Liver (tissue), 9 donors: ENCODE measurements around the gene SHROOM2. TPM values are rescaled to one million over a fixed set of nuclear protein-coding genes. Genes with fewer than 3 reads are reported as not detected.

ENCODE experiments used
- DNase-seq: peaks from one replicate; pipeline ENCODE4 v3.0.0-alpha.2; 2017; ENCODE audit warnings: low spot score
- H3K27ac ChIP-seq, 2 donors: one replicate each; pipeline ENCODE4 v1.7.0; 2013; ENCODE audit warnings: inconsistent platforms in 2 of 2, low read length in 2 of 2, control low read depth in 1 of 2, low read depth in 1 of 2, mild to moderate bottlenecking in 1 of 2
- H3K27me3 ChIP-seq, 4 donors: one replicate each; pipeline versions ENCODE4 v1.6.1 to v1.7.0; 2013; ENCODE audit warnings: low read length in 3 of 4, inconsistent platforms in 1 of 4, mild to moderate bottlenecking in 1 of 4, moderate library complexity in 1 of 4; ENCODE audit not compliant: control insufficient read depth in 4 of 4, insufficient read depth in 4 of 4
- H3K36me3 ChIP-seq, 4 donors: one replicate each; pipeline versions ENCODE4 v1.6.1 to v1.7.0; 2013; ENCODE audit warnings: low read length in 3 of 4, mild to moderate bottlenecking in 3 of 4, low read depth in 1 of 4, moderate library complexity in 1 of 4; ENCODE audit not compliant: control insufficient read depth in 4 of 4, insufficient read depth in 3 of 4
- H3K4me1 ChIP-seq, 4 donors: one replicate each; pipeline versions ENCODE4 v1.6.1 to v1.7.0; 2013; ENCODE audit warnings: low read length in 3 of 4, mild to moderate bottlenecking in 3 of 4, moderate library complexity in 1 of 4; ENCODE audit not compliant: control insufficient read depth in 4 of 4, insufficient read depth in 4 of 4
- H3K4me3 ChIP-seq, 3 donors: one replicate each; pipeline versions ENCODE4 v1.6.1 to v1.7.0; 2013; ENCODE audit warnings: low read length in 3 of 3, control low read depth in 1 of 3, low read depth in 1 of 3, mild to moderate bottlenecking in 1 of 3
- H3K9ac ChIP-seq, 2 donors: one replicate each; pipeline ENCODE4 v1.7.0; 2013; ENCODE audit warnings: low read length in 2 of 2, mild to moderate bottlenecking in 2 of 2, moderate library complexity in 2 of 2, control low read depth in 1 of 2, low read depth in 1 of 2
- H3K9me3 ChIP-seq, 4 donors: one replicate each; pipeline versions ENCODE4 v1.6.1 to v1.7.0; 2013; ENCODE audit warnings: low read length in 3 of 4; ENCODE audit not compliant: control insufficient read depth in 4 of 4
- ATF3 ChIP-seq: IDR thresholded peaks from 2 replicates; pipeline ENCODE4 v1.6.1; 2016; ENCODE audit warnings: antibody characterized with exemption
- CTCF ChIP-seq: fragments of 150-350 bp; IDR thresholded peaks from 2 replicates; pipeline ENCODE4 v1.5.1; 2017; ENCODE audit warnings: improper control_type of control experiment, low read depth, low read length; ENCODE audit not compliant: missing input control
- EGR1 ChIP-seq, 2 donors: IDR thresholded peaks; 2 replicates each; pipeline ENCODE4 v1.6.1; 2016 to 2018; ENCODE audit warnings: antibody characterized with exemption in 2 of 2, low read depth in 2 of 2
- GABPA ChIP-seq, 2 donors: IDR thresholded peaks in 1 of 2; conservative IDR thresholded peaks in 1 of 2; 2 replicates each; pipeline ENCODE4 v1.6.1; 2016; ENCODE audit warnings: antibody characterized with exemption in 2 of 2, mild to moderate bottlenecking in 1 of 2, moderate library complexity in 1 of 2
- HNF4A ChIP-seq, 2 donors: conservative IDR thresholded peaks; 2 replicates each; pipeline ENCODE4 v1.6.1; 2016; ENCODE audit warnings: antibody characterized with exemption in 2 of 2, mild to moderate bottlenecking in 2 of 2
- HNF4G ChIP-seq: IDR thresholded peaks from 2 replicates; pipeline ENCODE4 v1.6.1; 2016; ENCODE audit warnings: antibody characterized with exemption
- JUND ChIP-seq, 2 donors: IDR thresholded peaks; 2 replicates each; pipeline ENCODE4 v1.6.1; 2016; ENCODE audit warnings: antibody characterized with exemption in 2 of 2
- NR2F2 ChIP-seq: IDR thresholded peaks from 2 replicates; pipeline ENCODE4 v1.6.1; 2016; ENCODE audit warnings: antibody characterized with exemption
- RAD21 ChIP-seq, 2 donors: IDR thresholded peaks; 2 replicates each; pipeline ENCODE4 v1.6.1; 2016; ENCODE audit warnings: antibody characterized with exemption in 2 of 2, mild to moderate bottlenecking in 2 of 2
- RXRA ChIP-seq, 2 donors: IDR thresholded peaks; 2 replicates each; pipeline ENCODE4 v1.6.1; 2017 to 2018; ENCODE audit warnings: antibody characterized with exemption in 2 of 2, mild to moderate bottlenecking in 1 of 2
- TAF1 ChIP-seq: conservative IDR thresholded peaks from 2 replicates; pipeline ENCODE4 v1.6.1; 2016; ENCODE audit warnings: antibody characterized with exemption, mild to moderate bottlenecking
- YY1 ChIP-seq: IDR thresholded peaks from 2 replicates; pipeline ENCODE4 v1.6.1; 2016; ENCODE audit warnings: antibody characterized with exemption, mild to moderate bottlenecking
- ZBTB33 ChIP-seq: IDR thresholded peaks from 2 replicates; pipeline ENCODE4 v1.6.1; 2016; ENCODE audit warnings: antibody characterized with exemption
- WGBS: extraction: QIAGEN DNeasy Blood & Tissue Kit; methylation state at CpG from one replicate; pipeline ENCODE4 v1.1.7; 2013; 5-methylcytosine and 5-hydroxymethylcytosine counted together
- polyA plus RNA-seq, 2 donors: library from polyadenylated mRNA; stranded (reverse) in 1 of 2; unstranded in 1 of 2; fragments of 200-250 nt in 1 of 2; fragments of >200 nt in 1 of 2; fragmentation: Nextera tagmentation in 1 of 2; extraction: Ambion mirVana in 1 of 2; gene quantifications; one replicate each; pipeline versions ENCODE4 v1.2.1 to v1.2.3, GENCODE V29; 2013 to 2015
- total RNA-seq, 2 donors: library from RNA; depleted of rRNA; stranded (reverse); fragments of >200 nt; gene quantifications; one replicate each; pipeline ENCODE4 v1.2.3, GENCODE V29; 2014
- TF ChIP-seq, protein P1 (sequence below): IDR thresholded peaks from 2 replicates; pipeline ENCODE4 v1.6.1; 2016; ENCODE audit warnings: antibody characterized with exemption
- donor health status: healthy.
- donor health status: healthy.
- donor health status: healthy.
- donor health status: healthy.
- donor health status: healthy.

Gene SHROOM2
- total and polyA plus RNA-seq, 4 donors, result 1.1 to 5.4 (median 3.6) TPM

DNA sequence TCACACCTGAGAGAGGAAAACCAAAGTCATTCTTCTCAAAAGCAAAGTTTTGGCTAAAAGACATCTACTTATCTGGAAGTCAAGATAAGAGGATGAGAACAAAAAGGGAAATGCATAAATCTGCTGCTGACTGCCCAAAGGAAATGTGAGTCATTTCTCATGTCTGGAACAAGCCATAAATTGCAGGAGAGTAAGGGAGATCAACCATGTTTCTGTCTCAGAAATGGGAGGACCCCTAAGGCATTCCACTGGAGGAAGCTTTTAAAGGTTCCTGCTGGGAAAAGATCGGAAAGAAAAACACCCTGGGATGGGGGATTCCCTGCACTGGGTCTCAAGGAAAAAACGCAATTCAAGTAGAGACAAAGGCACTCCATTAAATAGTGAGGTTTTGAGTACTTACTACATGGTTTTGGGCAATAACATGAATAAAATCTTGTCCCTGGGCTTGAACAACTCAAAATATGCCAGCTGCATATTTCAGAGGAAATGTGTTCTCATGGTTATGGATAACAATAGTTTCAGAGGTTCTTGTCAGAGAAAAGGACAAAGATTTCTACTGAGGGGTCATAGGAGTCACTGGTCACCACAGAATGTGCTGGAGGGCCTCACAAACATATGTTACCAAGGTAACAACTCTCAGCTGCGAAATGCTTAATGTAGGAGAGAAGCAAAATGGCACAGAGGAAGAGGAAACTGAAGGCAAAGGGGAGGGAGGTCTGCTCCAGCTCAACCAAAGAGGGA is 39.9 kb upstream of the SHROOM2 start:
- Histone ChIP-seq H3K36me3 (no peaks in the 10 kb centered on the region), H3K27me3 (no peaks in the 10 kb centered on the region), H3K4me1 (no peaks in the 10 kb centered on the region), H3K9ac (no peak overlapping the region), H3K27ac (peak overlapping the region in 1 of 2 donors; percentile 50), H3K9me3 (no peaks in the 10 kb centered on the region), H3K4me3 (no peak overlapping the region)
- no peak for DNase-seq
- TF ChIP-seq NR2F2, result no peak
- TF ChIP-seq, protein P1, sequence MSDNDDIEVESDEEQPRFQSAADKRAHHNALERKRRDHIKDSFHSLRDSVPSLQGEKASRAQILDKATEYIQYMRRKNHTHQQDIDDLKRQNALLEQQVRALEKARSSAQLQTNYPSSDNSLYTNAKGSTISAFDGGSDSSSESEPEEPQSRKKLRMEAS, result no peak
- TF ChIP-seq HNF4A (conservative IDR thresholded peaks at IDR 0.05), result no peak
- no peak for TF ChIP-seq JUND (IDR thresholded peaks at IDR 0.05)
- TF ChIP-seq TAF1, result no peak
- no peak for TF ChIP-seq GABPA (IDR thresholded peaks at IDR 0.05 in 1 of 2, conservative IDR thresholded peaks at IDR 0.05 in 1 of 2)
- no peak for TF ChIP-seq YY1
- TF ChIP-seq CTCF, result no peak
- TF ChIP-seq EGR1 (IDR thresholded peaks at IDR 0.05; ENCODE audit: low read depth in 2 of 2), result no peak
- 78% methylated on average over 3 of the region's 3 CpGs for WGBS

- Histone ChIP-seq H3K36me3 (no peaks in the 10 kb centered on the region), H3K9me3 (no peaks in the 10 kb centered on the region), H3K4me1 (no peaks in the 10 kb centered on the region), H3K9ac (no peak overlapping the region), H3K27ac (no peak overlapping the region), H3K27me3 (no peaks in the 10 kb centered on the region), H3K4me3 (no peak overlapping the region)
- WGBS, result 92% methylated on average over 4 of the region's 4 CpGs
- TF ChIP-seq ZBTB33 (no peak), CTCF (no peak), RXRA (IDR thresholded peaks at IDR 0.05) (no peak), GABPA (IDR thresholded peaks at IDR 0.05 in 1 of 2, conservative IDR thresholded peaks at IDR 0.05 in 1 of 2) (no peak), YY1 (no peak), ATF3 (no peak), HNF4G (no peak), RAD21 (IDR thresholded peaks at IDR 0.05) (no peak), HNF4A (conservative IDR thresholded peaks at IDR 0.05) (no peak), TAF1 (no peak), NR2F2 (no peak)
- DNase-seq, result no peak
Measured at GRCh38 chrX:9747644-9748043, 38.6 kb upstream of the SHROOM2 start.
